Endothelial cell of umbilical vein (primary cell): ENCODE measurements around the gene DPYD.

Source experiments
- EZH2 ChIP-seq: IDR thresholded peaks from 2 replicates; pipeline ENCODE4 v1.6.1; 2012; ENCODE audit warnings: borderline replicate concordance, low read depth, mild to moderate bottlenecking, moderate library complexity, low read length, inconsistent platforms; ENCODE audit not compliant: severe bottlenecking
- GATA2 ChIP-seq: IDR thresholded peaks from 2 replicates; pipeline ENCODE4 v1.7.0; 2011; ENCODE audit warnings: low read depth, mild to moderate bottlenecking, moderate library complexity, mixed read lengths, low read length; ENCODE audit not compliant: insufficient read length, insufficient read depth
- MYC ChIP-seq: IDR thresholded peaks from one replicate; pipeline ENCODE4 v1.6.1; 2011; ENCODE audit warnings: mild to moderate bottlenecking, low read depth, low read length
- POLR2A ChIP-seq: IDR thresholded peaks from 2 replicates; pipeline ENCODE4 v1.6.1; 2012; ENCODE audit warnings: low read depth, mild to moderate bottlenecking, control low read depth, low read length
- POLR2AphosphoS5 ChIP-seq: IDR thresholded peaks from 2 replicates; pipeline ENCODE4 v1.6.1; 2012; ENCODE audit warnings: low read depth, mild to moderate bottlenecking, control low read depth, low read length, moderate library complexity; ENCODE audit not compliant: insufficient read depth
- TF ChIP-seq, protein P1 (sequence below), 2 donors: IDR thresholded peaks; 1 replicate in 1 of 2; 2 replicates in 1 of 2; pipeline ENCODE4 v1.5.1; 2011; ENCODE audit warnings: low read length in 2 of 2, mild to moderate bottlenecking in 2 of 2, moderate library complexity in 2 of 2, control low read depth in 1 of 2, inconsistent platforms in 1 of 2, low read depth in 1 of 2; ENCODE audit not compliant: insufficient read depth in 1 of 2; ENCODE audit errors: extremely low read depth in 1 of 2
- TF ChIP-seq, protein P2 (sequence below): IDR thresholded peaks from 2 replicates; pipeline ENCODE4 v1.6.1; 2011; ENCODE audit not compliant: insufficient read depth, insufficient read length

DNA sequence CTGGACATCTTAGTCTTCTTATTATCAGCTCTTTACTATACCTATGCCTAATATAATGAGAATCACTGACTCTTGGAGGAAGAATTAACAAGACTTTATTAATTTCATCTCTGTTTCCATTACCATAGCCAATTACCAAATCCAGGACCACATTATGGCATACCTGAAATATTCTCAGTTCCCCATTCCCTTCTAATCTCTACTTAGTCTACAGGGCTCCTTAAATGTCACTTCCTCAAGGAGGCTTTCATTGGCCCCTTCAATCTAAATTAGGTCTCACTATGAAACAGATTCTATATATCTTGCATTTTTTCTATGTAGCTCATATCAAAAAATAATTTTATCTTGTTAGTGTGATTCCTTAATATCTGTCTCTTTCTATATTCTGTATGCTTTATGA is 828.0 kb downstream of the DPYD start:
- no peak for TF ChIP-seq POLR2A
- TF ChIP-seq MYC: no peak
- TF ChIP-seq, protein P1, sequence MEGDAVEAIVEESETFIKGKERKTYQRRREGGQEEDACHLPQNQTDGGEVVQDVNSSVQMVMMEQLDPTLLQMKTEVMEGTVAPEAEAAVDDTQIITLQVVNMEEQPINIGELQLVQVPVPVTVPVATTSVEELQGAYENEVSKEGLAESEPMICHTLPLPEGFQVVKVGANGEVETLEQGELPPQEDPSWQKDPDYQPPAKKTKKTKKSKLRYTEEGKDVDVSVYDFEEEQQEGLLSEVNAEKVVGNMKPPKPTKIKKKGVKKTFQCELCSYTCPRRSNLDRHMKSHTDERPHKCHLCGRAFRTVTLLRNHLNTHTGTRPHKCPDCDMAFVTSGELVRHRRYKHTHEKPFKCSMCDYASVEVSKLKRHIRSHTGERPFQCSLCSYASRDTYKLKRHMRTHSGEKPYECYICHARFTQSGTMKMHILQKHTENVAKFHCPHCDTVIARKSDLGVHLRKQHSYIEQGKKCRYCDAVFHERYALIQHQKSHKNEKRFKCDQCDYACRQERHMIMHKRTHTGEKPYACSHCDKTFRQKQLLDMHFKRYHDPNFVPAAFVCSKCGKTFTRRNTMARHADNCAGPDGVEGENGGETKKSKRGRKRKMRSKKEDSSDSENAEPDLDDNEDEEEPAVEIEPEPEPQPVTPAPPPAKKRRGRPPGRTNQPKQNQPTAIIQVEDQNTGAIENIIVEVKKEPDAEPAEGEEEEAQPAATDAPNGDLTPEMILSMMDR (IDR thresholded peaks at IDR 0.05; ENCODE audit: extremely low read depth in 1 of 2, insufficient read depth in 1 of 2, low read depth in 1 of 2, low read length in 2 of 2): no peak
- no peak for TF ChIP-seq POLR2AphosphoS5
- TF ChIP-seq GATA2: no peak
- no peak for TF ChIP-seq EZH2
- TF ChIP-seq, protein P2, sequence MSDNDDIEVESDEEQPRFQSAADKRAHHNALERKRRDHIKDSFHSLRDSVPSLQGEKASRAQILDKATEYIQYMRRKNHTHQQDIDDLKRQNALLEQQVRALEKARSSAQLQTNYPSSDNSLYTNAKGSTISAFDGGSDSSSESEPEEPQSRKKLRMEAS: no peak
